Stimulated activated CD8-positive, alpha-beta memory T cell treated with anti-CD3 and anti-CD28 coated beads, Interleukin-4, amount 100 ng/mL, for 24 hours (primary cell): ENCODE results near the gene TEKTIP1.
"Not testable (repeated sequence)": the region's sequence is repeated elsewhere in the genome, so short reads cannot be mapped to it uniquely, and the experiment has no call there.

Experiments
- DNase-seq: peaks from one replicate; pipeline ENCODE4 v3.0.0-alpha.2; 2020; ENCODE audit warnings: low read depth

The TEKTIP1 gene

GRCh38 chr19:3524078-3524842 lies 14.7 kb upstream of the TEKTIP1 start:
- no peak for DNase-seq

- no peak for DNase-seq
Measured at GRCh38 chr19:3524904-3525451, 14.0 kb upstream of the TEKTIP1 start.

- DNase-seq, result no peak
Measured at GRCh38 chr19:3526507-3527237, 12.3 kb upstream of the TEKTIP1 start.

- no peak for DNase-seq
Measured at GRCh38 chr19:3527238-3527910, 11.6 kb upstream of the TEKTIP1 start.

GRCh38 chr19:3528080-3528479 lies 10.9 kb upstream of the TEKTIP1 start:
- DNase-seq, result no peak

- no peak for DNase-seq
Measured at GRCh38 chr19:3528539-3529211, 10.3 kb upstream of the TEKTIP1 start.

- not testable (repeated sequence) for DNase-seq
Measured at GRCh38 chr19:3529299-3529698, 9.7 kb upstream of the TEKTIP1 start.

GRCh38 chr19:3530389-3530788 lies 8.6 kb upstream of the TEKTIP1 start:
- DNase-seq, result no peak

GRCh38 chr19:3531716-3532115 lies 7.3 kb upstream of the TEKTIP1 start:
- no peak for DNase-seq

GRCh38 chr19:3532154-3532786 lies 6.7 kb upstream of the TEKTIP1 start:
- DNase-seq, result no peak

GRCh38 chr19:3533033-3533432 lies 5.9 kb upstream of the TEKTIP1 start:
- no peak for DNase-seq

- DNase-seq, result no peak
Measured at GRCh38 chr19:3533563-3534216, 5.3 kb upstream of the TEKTIP1 start.

- DNase-seq, result no peak
Measured at GRCh38 chr19:3534375-3535234, 4.4 kb upstream of the TEKTIP1 start.

GRCh38 chr19:3535235-3535535 lies 3.8 kb upstream of the TEKTIP1 start:
- no peak for DNase-seq

GRCh38 chr19:3535563-3535965 lies 3.4 kb upstream of the TEKTIP1 start:
- DNase-seq, result no peak

- no peak for DNase-seq
Measured at GRCh38 chr19:3535981-3536380, 3.0 kb upstream of the TEKTIP1 start.

GRCh38 chr19:3536429-3537100 lies 2.4 kb upstream of the TEKTIP1 start:
- no peak for DNase-seq

- no peak for DNase-seq
Measured at GRCh38 chr19:3537101-3537437, 1.9 kb upstream of the TEKTIP1 start.

- DNase-seq, result no peak
Measured at GRCh38 chr19:3537438-3538240, 1.3 kb upstream of the TEKTIP1 start.
